ENCODE measurements around the gene PRKCE.

PRKCE gene

GRCh38 chr2:45747363-45747762 is 95.9 kb downstream of the PRKCE start:
- H3K4me3 ChIP-seq (ENCODE audit: low read depth, low read length) = no peak overlapping the region
- TF ChIP-seq CTCF (IDR thresholded peaks at IDR 0.05; ENCODE audit: borderline replicate concordance, insufficient read depth, low read depth, low read length) = no peak

GRCh38 chr2:45748239-45748638 is 96.8 kb downstream of the PRKCE start:
- H3K4me3 ChIP-seq (ENCODE audit: low read depth, low read length) = no peak overlapping the region
- TF ChIP-seq CTCF (IDR thresholded peaks at IDR 0.05; ENCODE audit: borderline replicate concordance, insufficient read depth, low read depth, low read length) = no peak

GRCh38 chr2:45750001-45750400 is 98.5 kb downstream of the PRKCE start:
- H3K4me3 ChIP-seq (ENCODE audit: low read depth, low read length) = no peak overlapping the region
- no peak for TF ChIP-seq CTCF (IDR thresholded peaks at IDR 0.05; ENCODE audit: borderline replicate concordance, insufficient read depth, low read depth, low read length)

GRCh38 chr2:45750484-45750883 is 99.0 kb downstream of the PRKCE start:
- no peak for TF ChIP-seq CTCF (IDR thresholded peaks at IDR 0.05; ENCODE audit: borderline replicate concordance, insufficient read depth, low read depth, low read length)

GRCh38 chr2:45753381-45753780 is 101.9 kb downstream of the PRKCE start:
- no peak overlapping the region for H3K4me3 ChIP-seq (ENCODE audit: low read depth, low read length)
- TF ChIP-seq CTCF (IDR thresholded peaks at IDR 0.05; ENCODE audit: borderline replicate concordance, insufficient read depth, low read depth, low read length) = no peak

More at GRCh38 chr2:45750484-45750883, 99.0 kb downstream of the PRKCE start:
- H3K4me3 ChIP-seq (ENCODE audit: low read depth, low read length) = no peak overlapping the region

GRCh38 chr2:45754131-45755010 is 102.9 kb downstream of the PRKCE start:
- TF ChIP-seq CTCF (IDR thresholded peaks at IDR 0.05; ENCODE audit: borderline replicate concordance, insufficient read depth, low read depth, low read length) = no peak

More at GRCh38 chr2:45754131-45755010, 102.9 kb downstream of the PRKCE start:
- H3K4me3 ChIP-seq (ENCODE audit: low read depth, low read length) = no peak overlapping the region
